GM23338 (cell line): Measurements from ENCODE around the gene CD24. TPM values are rescaled to one million over a fixed set of nuclear protein-coding genes. Genes with fewer than 3 reads are reported as not detected.

Source experiments
- ATAC-seq: fragments of 200-7000 bp; cut with Tn5 transposase; 3 replicates; pipeline ENCODE4 v1.9.1; 2020
- DNase-seq: peaks from one replicate; pipeline ENCODE4 v3.0.0-alpha.2; 2015; ENCODE audit warnings: low spot score
- H2AFZ ChIP-seq: fragments of 200-600 bp; sonication (generic); 2 replicates; pipeline ENCODE4 v1.8.0; 2016; ENCODE audit warnings: antibody characterized with exemption, mild to moderate bottlenecking, moderate library complexity
- H3F3A ChIP-seq: fragments of 200-600 bp; sonication (generic); replicated peaks from 2 replicates; pipeline ENCODE4 v1.8.0; 2017; ENCODE audit warnings: antibody characterized with exemption, mixed run types, low read depth
- H3K27ac ChIP-seq: fragments of 200-600 bp; sonication (generic); 2 replicates; pipeline ENCODE4 v1.6.1; 2016; ENCODE audit warnings: low read depth
- H3K27me3 ChIP-seq: fragments of 200-600 bp; sonication (generic); 2 replicates; pipeline ENCODE4 v1.8.0; 2016; ENCODE audit warnings: mild to moderate bottlenecking, mixed run types, moderate library complexity; ENCODE audit not compliant: insufficient read depth
- H3K36me3 ChIP-seq: fragments of 200-600 bp; sonication (generic); 2 replicates; pipeline ENCODE4 v1.8.0; 2016; ENCODE audit warnings: mild to moderate bottlenecking; ENCODE audit not compliant: insufficient read depth
- H3K4me1 ChIP-seq: fragments of 200-600 bp; sonication (generic); 2 replicates; pipeline ENCODE4 v1.8.0; 2016; ENCODE audit warnings: mild to moderate bottlenecking, moderate library complexity; ENCODE audit not compliant: insufficient read depth
- H3K4me2 ChIP-seq: fragments of 200-600 bp; sonication (generic); 2 replicates; pipeline ENCODE4 v1.7.1; 2017; ENCODE audit warnings: mixed run types
- H3K4me3 ChIP-seq: fragments of 200-600 bp; sonication (generic); 2 replicates; pipeline ENCODE4 v1.6.1; 2016; ENCODE audit warnings: mixed run types
- H3K79me2 ChIP-seq: fragments of 200-600 bp; sonication (generic); replicated peaks from 2 replicates; pipeline ENCODE4 v1.8.0; 2017; ENCODE audit warnings: mild to moderate bottlenecking; ENCODE audit not compliant: insufficient read depth
- H3K9me2 ChIP-seq: fragments of 200-600 bp; sonication (generic); 2 replicates; pipeline ENCODE4 v1.8.0; 2017; ENCODE audit not compliant: insufficient read depth
- H4K20me1 ChIP-seq: fragments of 200-600 bp; sonication (generic); replicated peaks from 2 replicates; pipeline ENCODE4 v1.8.0; 2017; ENCODE audit warnings: mild to moderate bottlenecking; ENCODE audit not compliant: insufficient read depth
- H3K27ac Mint-ChIP-seq: 2 replicates; pipeline ENCODE4 v1.8.0; 2020; ENCODE audit warnings: inconsistent platforms, mild to moderate bottlenecking, moderate library complexity, mixed read lengths
- H3K27me3 Mint-ChIP-seq: 3 replicates; pipeline ENCODE4 v1.8.0; 2022; ENCODE audit warnings: low read depth, mild to moderate bottlenecking, moderate library complexity, mixed read lengths, inconsistent platforms; ENCODE audit not compliant: insufficient read depth, poor library complexity
- H3K36me3 Mint-ChIP-seq: 3 replicates; pipeline ENCODE4 v1.8.0; 2021; ENCODE audit warnings: low read depth, mild to moderate bottlenecking, inconsistent platforms, moderate library complexity, mixed read lengths
- H3K4me1 Mint-ChIP-seq: 3 replicates; pipeline ENCODE4 v1.8.0; 2020; ENCODE audit warnings: mild to moderate bottlenecking, inconsistent platforms, mixed read lengths
- H3K4me3 Mint-ChIP-seq: 3 replicates; pipeline ENCODE4 v1.8.0; 2021; ENCODE audit warnings: moderate library complexity, mild to moderate bottlenecking, inconsistent platforms, mixed read lengths
- H3K9me3 Mint-ChIP-seq: 3 replicates; pipeline ENCODE4 v1.8.0; 2020; ENCODE audit warnings: moderate library complexity, mild to moderate bottlenecking, inconsistent platforms, mixed read lengths
- CREB1 ChIP-seq: fragments of 250-450 bp; sonication (Bioruptor Pico); IDR thresholded peaks from 2 replicates; pipeline ENCODE4 v1.5.0; 2020; ENCODE audit warnings: low read depth, mild to moderate bottlenecking, moderate library complexity
- ETS1 ChIP-seq: IDR thresholded peaks from 2 replicates; pipeline ENCODE4 v1.6.1; 2016; ENCODE audit warnings: antibody characterized with exemption
- EZH2 ChIP-seq: fragments of 200-600 bp; sonication (generic); IDR thresholded peaks from one replicate; pipeline ENCODE4 v1.8.0; 2017; ENCODE audit warnings: antibody characterized with exemption, mild to moderate bottlenecking, low read depth; ENCODE audit not compliant: unreplicated experiment
- JUNB ChIP-seq: IDR thresholded peaks from one replicate; pipeline ENCODE4 v1.6.1; 2016; ENCODE audit warnings: antibody characterized with exemption; ENCODE audit not compliant: unreplicated experiment
- NANOG ChIP-seq: IDR thresholded peaks from 2 replicates; pipeline ENCODE4 v1.6.1; 2016; ENCODE audit warnings: antibody characterized with exemption, borderline replicate concordance
- POLR2AphosphoS5 ChIP-seq: IDR thresholded peaks from 2 replicates; pipeline ENCODE4 v1.6.1; 2016; ENCODE audit warnings: antibody characterized with exemption, low read depth
- REST ChIP-seq: IDR thresholded peaks from one replicate; pipeline ENCODE4 v1.6.1; 2018; ENCODE audit warnings: antibody characterized with exemption; ENCODE audit not compliant: unreplicated experiment
- STAT1 ChIP-seq: IDR thresholded peaks from one replicate; pipeline ENCODE4 v1.6.1; 2016; ENCODE audit warnings: antibody characterized with exemption; ENCODE audit not compliant: unreplicated experiment
- ZNF114 ChIP-seq: fragments of 250-450 bp; sonication (Bioruptor Pico); IDR thresholded peaks from 2 replicates; pipeline ENCODE4 v1.5.0; 2020; ENCODE audit warnings: mild to moderate bottlenecking, moderate library complexity
- ZNF331 ChIP-seq: fragments of 250-450 bp; sonication (Bioruptor Pico); IDR thresholded peaks from 2 replicates; pipeline ENCODE4 v1.5.0; 2020; ENCODE audit warnings: low read depth, mild to moderate bottlenecking, moderate library complexity
- polyA plus RNA-seq: library from polyadenylated mRNA; unstranded; fragments of >200 nt; fragmentation: Nextera tagmentation; extraction: Ambion mirVana; gene quantifications from 2 replicates; pipeline ENCODE4 v1.2.1, GENCODE V29; 2016
- total RNA-seq: library from RNA; depleted of rRNA; stranded (reverse); fragments of >200 nt; shearing (Covaris generic); gene quantifications from 2 replicates; pipeline ENCODE4 v1.2.3, GENCODE V29; 2014

The CD24 gene
- total and polyA plus RNA-seq, 2 experiments from 2014 or later: 1,373 to 2,907 TPM

- Mint-ChIP-seq H3K4me3 (no peak overlapping the region), H3K36me3 (peaks cover 53% of the 10 kb centered on the region), H3K27ac (no peak overlapping the region), H3K4me1 (peaks cover 6% of the 10 kb centered on the region; the same call in 2 of the 3 replicates), H3K9me3 (peaks cover 20% of the 10 kb centered on the region; the same call in 2 of the 3 replicates), H3K27me3 (peaks cover 34% of the 10 kb centered on the region)
- no peak for DNase-seq
- Histone ChIP-seq H3K79me2 (peaks cover 20% of the 10 kb centered on the region), H3K27ac (peak overlapping the region; percentile 34; the same call in 1 of the 2 replicates), H2AFZ (no peak overlapping the region), H3F3A (peaks cover 27% of the 10 kb centered on the region), H3K36me3 (peaks cover 18% of the 10 kb centered on the region; the same call in 1 of the 2 replicates), H4K20me1 (peaks cover 3% of the 10 kb centered on the region), H3K9me2 (peaks cover 15% of the 10 kb centered on the region; the same call in 1 of the 2 replicates), H3K4me3 (no peak overlapping the region), H3K4me2 (no peak overlapping the region), H3K4me1 (0 out of 2 replicates have a peak, but pooled peaks cover 5% of the 10 kb centered on the region), H3K27me3 (no peaks in the 10 kb centered on the region)
- TF ChIP-seq REST (no peak), POLR2AphosphoS5 (no peak), JUNB (no peak), ZNF331 (CRISPR knock-in tag) (no peak), NANOG (no peak), EZH2 (no peak), ZNF114 (CRISPR knock-in tag) (no peak), ETS1 (no peak), STAT1 (no peak), CREB1 (CRISPR knock-in tag) (no peak)
- ATAC-seq: no peak; the same call in 1 of the 3 replicates
Measured at GRCh38 chr6:106966671-106967640, 7.6 kb downstream of the CD24 start.
